ENCODE data around the gene CCDC154. TPM values are rescaled to one million over a fixed set of nuclear protein-coding genes. Genes with fewer than 3 reads are reported as not detected.

CCDC154 gene
- total and polyA plus RNA-seq, 9 of the 15 experiments (the other 6 are each of a cell fraction or from before 2014, with no cell fraction given) = 0.15 to 1.4 (median 0.20) TPM; not detected in 5

DNA sequence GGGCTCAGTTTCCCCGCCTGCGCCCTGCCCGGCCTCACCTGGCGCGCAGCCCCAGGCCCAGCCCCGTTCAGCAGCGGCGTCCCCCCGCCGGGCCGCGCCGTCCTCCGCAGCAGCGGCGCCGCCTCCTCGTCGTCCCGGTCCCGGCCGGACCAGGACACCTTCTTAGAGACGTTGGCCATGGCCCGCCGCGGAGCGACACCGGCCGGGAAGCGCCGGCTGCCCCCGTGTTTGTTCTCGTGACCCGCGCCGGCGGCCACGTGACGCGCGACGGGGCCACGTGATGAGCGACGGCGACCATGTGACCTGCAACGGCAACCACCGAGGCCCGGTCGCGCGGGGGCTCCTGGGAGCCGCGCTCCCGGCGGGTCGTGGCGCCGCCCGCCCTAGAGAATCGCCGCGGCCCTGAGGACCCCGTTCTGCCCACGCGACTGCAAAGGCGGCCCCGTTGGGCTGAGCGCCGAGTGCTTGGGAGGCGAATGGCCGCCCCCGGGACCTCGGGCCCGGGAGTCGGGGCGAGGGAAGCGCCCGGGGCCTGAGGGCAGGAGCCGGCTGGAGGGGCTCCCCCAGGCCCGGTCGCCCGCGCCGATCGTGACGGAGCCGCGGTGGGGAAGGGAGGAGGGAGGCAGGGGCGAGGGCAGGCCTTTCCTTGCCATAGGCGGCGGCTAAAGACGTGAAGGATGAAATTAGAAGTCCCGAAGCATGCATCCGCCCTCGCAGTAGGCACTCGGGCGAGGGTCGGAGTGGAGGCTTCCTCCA, 30.6 kb upstream of the CCDC154 start, which contains the start of gene CLCN7 (continued):
- TF ChIP-seq ZNF707 (CRISPR knock-in tag; conservative IDR thresholded peaks at IDR 0.05) (no peak), RBM22 (IDR thresholded peaks at IDR 0.05; ENCODE audit: low read depth, low read length, poor library complexity, severe bottlenecking) (peak; percentile 46), POU5F1 (IDR thresholded peaks at IDR 0.05; ENCODE audit: borderline replicate concordance, low read depth, low read length, partially characterized antibody) (no peak), CCNT2 (IDR thresholded peaks at IDR 0.05; ENCODE audit: borderline replicate concordance, extremely low read depth, insufficient read length, low read depth, low read length) (peak; percentile 77), PCBP2 (IDR thresholded peaks at IDR 0.05; ENCODE audit: low read depth, low read length, poor library complexity, severe bottlenecking) (no peak), DDX20 (tag; IDR thresholded peaks at IDR 0.05; ENCODE audit: low read depth) (no peak), ELF4 (CRISPR knock-in tag; IDR thresholded peaks at IDR 0.05) (0 out of 2 replicates have a peak, but pooled peaks have one; percentile 7), MAFG (tag; conservative IDR thresholded peaks at IDR 0.05) (no peak), MIER1 (IDR thresholded peaks at IDR 0.05; ENCODE audit: low read depth) (no peak), ZNF3 (CRISPR knock-in tag; IDR thresholded peaks at IDR 0.05) (no peak), ZNF217 (CRISPR knock-in tag; IDR thresholded peaks at IDR 0.05) (0 out of 2 replicates have a peak, but pooled peaks have one; percentile 49), MXI1 (IDR thresholded peaks at IDR 0.05; ENCODE audit: low read depth, low read length) (no peak), FOXA1 (IDR thresholded peaks at IDR 0.05; ENCODE audit: borderline replicate concordance) (no peak), NFRKB (IDR thresholded peaks at IDR 0.05; ENCODE audit: low read depth) (peak; percentile 10; the same call in 1 of the 2 replicates), RBM15 (IDR thresholded peaks at IDR 0.05; ENCODE audit: insufficient read depth, low read length) (no peak), TBP (optimal IDR thresholded peaks at IDR 0.05; ENCODE audit: low read depth, low read length) (peak; percentile 79)
- TF ChIP-seq, protein P1, sequence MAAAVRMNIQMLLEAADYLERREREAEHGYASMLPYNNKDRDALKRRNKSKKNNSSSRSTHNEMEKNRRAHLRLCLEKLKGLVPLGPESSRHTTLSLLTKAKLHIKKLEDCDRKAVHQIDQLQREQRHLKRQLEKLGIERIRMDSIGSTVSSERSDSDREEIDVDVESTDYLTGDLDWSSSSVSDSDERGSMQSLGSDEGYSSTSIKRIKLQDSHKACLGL (CRISPR knock-in tag; IDR thresholded peaks at IDR 0.05; ENCODE audit: borderline replicate concordance, poor library complexity, severe bottlenecking) = peak; percentile 37
- TF ChIP-seq, protein P2, sequence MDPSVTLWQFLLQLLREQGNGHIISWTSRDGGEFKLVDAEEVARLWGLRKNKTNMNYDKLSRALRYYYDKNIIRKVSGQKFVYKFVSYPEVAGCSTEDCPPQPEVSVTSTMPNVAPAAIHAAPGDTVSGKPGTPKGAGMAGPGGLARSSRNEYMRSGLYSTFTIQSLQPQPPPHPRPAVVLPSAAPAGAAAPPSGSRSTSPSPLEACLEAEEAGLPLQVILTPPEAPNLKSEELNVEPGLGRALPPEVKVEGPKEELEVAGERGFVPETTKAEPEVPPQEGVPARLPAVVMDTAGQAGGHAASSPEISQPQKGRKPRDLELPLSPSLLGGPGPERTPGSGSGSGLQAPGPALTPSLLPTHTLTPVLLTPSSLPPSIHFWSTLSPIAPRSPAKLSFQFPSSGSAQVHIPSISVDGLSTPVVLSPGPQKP (CRISPR knock-in tag; IDR thresholded peaks at IDR 0.05) = no peak
- TF ChIP-seq, protein P3, sequence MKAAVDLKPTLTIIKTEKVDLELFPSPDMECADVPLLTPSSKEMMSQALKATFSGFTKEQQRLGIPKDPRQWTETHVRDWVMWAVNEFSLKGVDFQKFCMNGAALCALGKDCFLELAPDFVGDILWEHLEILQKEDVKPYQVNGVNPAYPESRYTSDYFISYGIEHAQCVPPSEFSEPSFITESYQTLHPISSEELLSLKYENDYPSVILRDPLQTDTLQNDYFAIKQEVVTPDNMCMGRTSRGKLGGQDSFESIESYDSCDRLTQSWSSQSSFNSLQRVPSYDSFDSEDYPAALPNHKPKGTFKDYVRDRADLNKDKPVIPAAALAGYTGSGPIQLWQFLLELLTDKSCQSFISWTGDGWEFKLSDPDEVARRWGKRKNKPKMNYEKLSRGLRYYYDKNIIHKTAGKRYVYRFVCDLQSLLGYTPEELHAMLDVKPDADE (conservative IDR thresholded peaks at IDR 0.05; ENCODE audit: control insufficient read depth, low read depth, low read length) = peak; percentile 84
- TF ChIP-seq, protein P4, sequence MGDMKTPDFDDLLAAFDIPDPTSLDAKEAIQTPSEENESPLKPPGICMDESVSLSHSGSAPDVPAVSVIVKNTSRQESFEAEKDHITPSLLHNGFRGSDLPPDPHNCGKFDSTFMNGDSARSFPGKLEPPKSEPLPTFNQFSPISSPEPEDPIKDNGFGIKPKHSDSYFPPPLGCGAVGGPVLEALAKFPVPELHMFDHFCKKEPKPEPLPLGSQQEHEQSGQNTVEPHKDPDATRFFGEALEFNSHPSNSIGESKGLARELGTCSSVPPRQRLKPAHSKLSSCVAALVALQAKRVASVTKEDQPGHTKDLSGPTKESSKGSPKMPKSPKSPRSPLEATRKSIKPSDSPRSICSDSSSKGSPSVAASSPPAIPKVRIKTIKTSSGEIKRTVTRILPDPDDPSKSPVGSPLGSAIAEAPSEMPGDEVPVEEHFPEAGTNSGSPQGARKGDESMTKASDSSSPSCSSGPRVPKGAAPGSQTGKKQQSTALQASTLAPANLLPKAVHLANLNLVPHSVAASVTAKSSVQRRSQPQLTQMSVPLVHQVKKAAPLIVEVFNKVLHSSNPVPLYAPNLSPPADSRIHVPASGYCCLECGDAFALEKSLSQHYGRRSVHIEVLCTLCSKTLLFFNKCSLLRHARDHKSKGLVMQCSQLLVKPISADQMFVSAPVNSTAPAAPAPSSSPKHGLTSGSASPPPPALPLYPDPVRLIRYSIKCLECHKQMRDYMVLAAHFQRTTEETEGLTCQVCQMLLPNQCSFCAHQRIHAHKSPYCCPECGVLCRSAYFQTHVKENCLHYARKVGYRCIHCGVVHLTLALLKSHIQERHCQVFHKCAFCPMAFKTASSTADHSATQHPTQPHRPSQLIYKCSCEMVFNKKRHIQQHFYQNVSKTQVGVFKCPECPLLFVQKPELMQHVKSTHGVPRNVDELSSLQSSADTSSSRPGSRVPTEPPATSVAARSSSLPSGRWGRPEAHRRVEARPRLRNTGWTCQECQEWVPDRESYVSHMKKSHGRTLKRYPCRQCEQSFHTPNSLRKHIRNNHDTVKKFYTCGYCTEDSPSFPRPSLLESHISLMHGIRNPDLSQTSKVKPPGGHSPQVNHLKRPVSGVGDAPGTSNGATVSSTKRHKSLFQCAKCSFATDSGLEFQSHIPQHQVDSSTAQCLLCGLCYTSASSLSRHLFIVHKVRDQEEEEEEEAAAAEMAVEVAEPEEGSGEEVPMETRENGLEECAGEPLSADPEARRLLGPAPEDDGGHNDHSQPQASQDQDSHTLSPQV (IDR thresholded peaks at IDR 0.05) = peak; percentile 93
